Liver (tissue), 3 donors: ENCODE measurements around the gene TSPYL4.

Experiments used
- CTCF ChIP-seq: fragments of 150-350 bp; IDR thresholded peaks from 2 replicates; pipeline ENCODE4 v1.5.1; 2017; ENCODE audit warnings: improper control_type of control experiment, low read depth, low read length; ENCODE audit not compliant: missing input control
- HNF4G ChIP-seq: IDR thresholded peaks from 2 replicates; pipeline ENCODE4 v1.6.1; 2016; ENCODE audit warnings: antibody characterized with exemption
- donor health status: healthy.
- donor health status: healthy.

GRCh38 chr6:116280933-116281316, 27.1 kb upstream of the TSPYL4 start:
- TF ChIP-seq CTCF (no peak), HNF4G (no peak)
